Measurements from ENCODE around the gene CELF5. TPM values are rescaled to one million over a fixed set of nuclear protein-coding genes. Genes with fewer than 3 reads are reported as not detected.
A peak's percentile ranks its signal among the peaks of the same experiment; 100 is the strongest.
"Not testable (repeated sequence)": the region's sequence is repeated elsewhere in the genome, so short reads cannot be mapped to it uniquely, and the experiment has no call there.

CELF5 gene
- polyA plus RNA-seq, 4 donors: 0.53 to 0.70 (median 0.54) TPM; not detected in 1

GRCh38 chr19:3188627-3189596 is 35.5 kb upstream of the CELF5 start:
- Histone ChIP-seq H3K4me3 (ENCODE audit: low read depth in 1 of 3, low read length in 3 of 3) (peak overlapping the region in 2 of 3 donors; percentile 6 to 96), H3K27ac (ENCODE audit: low read depth in 1 of 3, low read length in 2 of 3) (peak overlapping the region; percentile 77 to 99 (median 96)), H3K27me3 (ENCODE audit: control insufficient read depth in 3 of 3, insufficient read depth in 3 of 3, low read length in 3 of 3) (no peaks in the 10 kb centered on the region), H3K9me3 (ENCODE audit: control insufficient read depth in 2 of 2, insufficient read depth in 1 of 2, low read depth in 1 of 2, low read length in 1 of 2) (no peaks in the 10 kb centered on the region), H3K4me1 (ENCODE audit: control insufficient read depth in 3 of 3, insufficient read depth in 2 of 3, low read depth in 1 of 3, low read length in 2 of 3) (peaks cover 2 to 36% (median 2%) of the 10 kb centered on the region in 3 donors), H3K36me3 (ENCODE audit: control insufficient read depth in 3 of 3, insufficient read depth in 2 of 3, low read depth in 1 of 3, low read length in 3 of 3) (peaks cover 4 to 64% (median 6%) of the 10 kb centered on the region in 3 donors)
- FAIRE-seq: no peak
- WGBS, 3 donors: 14 to 65% (median 33%) methylated on average over 35 of the region's 35 CpGs
- DNase-seq: peak; percentile 84 to 98

GRCh38 chr19:3189702-3190469 is 34.6 kb upstream of the CELF5 start:
- no peak for FAIRE-seq
- Histone ChIP-seq H3K4me1 (ENCODE audit: control insufficient read depth in 3 of 3, insufficient read depth in 2 of 3, low read depth in 1 of 3, low read length in 2 of 3) (peaks cover 2 to 34% (median 2%) of the 10 kb centered on the region in 3 donors), H3K36me3 (ENCODE audit: control insufficient read depth in 3 of 3, insufficient read depth in 2 of 3, low read depth in 1 of 3, low read length in 3 of 3) (peaks cover 4 to 73% (median 6%) of the 10 kb centered on the region in 3 donors), H3K4me3 (ENCODE audit: low read depth in 1 of 3, low read length in 3 of 3) (no peak overlapping the region), H3K27me3 (ENCODE audit: control insufficient read depth in 3 of 3, insufficient read depth in 3 of 3, low read length in 3 of 3) (no peaks in the 10 kb centered on the region), H3K27ac (ENCODE audit: low read depth in 1 of 3, low read length in 2 of 3) (peak overlapping the region; percentile 77 to 99 (median 96)), H3K9me3 (ENCODE audit: control insufficient read depth in 2 of 2, insufficient read depth in 1 of 2, low read depth in 1 of 2, low read length in 1 of 2) (no peaks in the 10 kb centered on the region)
- 36 to 79% (median 45%) methylated on average over 24 to 28 of the region's 28 CpGs for WGBS, 3 donors
- peak in 1 of 2 donors; percentile 75 for DNase-seq

- Histone ChIP-seq H3K9me3 (ENCODE audit: control insufficient read depth in 2 of 2, insufficient read depth in 1 of 2, low read depth in 1 of 2, low read length in 1 of 2) (no peaks in the 10 kb centered on the region), H3K27ac (ENCODE audit: low read depth in 1 of 3, low read length in 2 of 3) (no peak overlapping the region), H3K36me3 (ENCODE audit: control insufficient read depth in 3 of 3, insufficient read depth in 2 of 3, low read depth in 1 of 3, low read length in 3 of 3) (peaks cover 4 to 75% (median 6%) of the 10 kb centered on the region in 3 donors), H3K4me3 (ENCODE audit: low read depth in 1 of 3, low read length in 3 of 3) (no peak overlapping the region), H3K27me3 (ENCODE audit: control insufficient read depth in 3 of 3, insufficient read depth in 3 of 3, low read length in 3 of 3) (no peaks in the 10 kb centered on the region), H3K4me1 (ENCODE audit: control insufficient read depth in 3 of 3, insufficient read depth in 2 of 3, low read depth in 1 of 3, low read length in 2 of 3) (peaks cover 2 to 33% (median 2%) of the 10 kb centered on the region in 3 donors)
- FAIRE-seq (no peak), DNase-seq (no peak)
- WGBS, 3 donors: 91 to 95% (median 94%) methylated on average over 13 to 18 of the region's 18 CpGs
These were observed 34.0 kb upstream of the CELF5 start for GRCh38 chr19:3190470-3190770.

- DNase-seq (no peak), FAIRE-seq (no peak)
- peaks cover 4 to 83% (median 6%) of the 10 kb centered on the region in 3 donors for H3K36me3 ChIP-seq (ENCODE audit: control insufficient read depth in 3 of 3, insufficient read depth in 2 of 3, low read depth in 1 of 3, low read length in 3 of 3)
- H3K4me3 ChIP-seq (ENCODE audit: low read depth in 1 of 3, low read length in 3 of 3): no peak overlapping the region
- no peaks in the 10 kb centered on the region for H3K27me3 ChIP-seq (ENCODE audit: control insufficient read depth in 3 of 3, insufficient read depth in 3 of 3, low read length in 3 of 3)
- H3K27ac ChIP-seq (ENCODE audit: low read depth in 1 of 3, low read length in 2 of 3): no peak overlapping the region
- no peaks in the 10 kb centered on the region for H3K9me3 ChIP-seq (ENCODE audit: control insufficient read depth in 2 of 2, insufficient read depth in 1 of 2, low read depth in 1 of 2, low read length in 1 of 2)
- WGBS, 3 donors: 92 to 94% (median 92%) methylated on average over 44 to 46 of the region's 46 CpGs
- peaks cover 2 to 33% (median 2%) of the 10 kb centered on the region in 3 donors for H3K4me1 ChIP-seq (ENCODE audit: control insufficient read depth in 3 of 3, insufficient read depth in 2 of 3, low read depth in 1 of 3, low read length in 2 of 3)
These were observed 33.3 kb upstream of the CELF5 start for GRCh38 chr19:3190921-3191805.

- H3K9me3 ChIP-seq (ENCODE audit: control insufficient read depth in 2 of 2, insufficient read depth in 1 of 2, low read depth in 1 of 2, low read length in 1 of 2); H3K27ac ChIP-seq (ENCODE audit: low read depth in 1 of 3, low read length in 2 of 3); FAIRE-seq; H3K27me3 ChIP-seq (ENCODE audit: control insufficient read depth in 3 of 3, insufficient read depth in 3 of 3, low read length in 3 of 3); H3K4me3 ChIP-seq (ENCODE audit: low read depth in 1 of 3, low read length in 3 of 3); DNase-seq: not testable (repeated sequence)
- Histone ChIP-seq H3K4me1 (ENCODE audit: control insufficient read depth in 3 of 3, insufficient read depth in 2 of 3, low read depth in 1 of 3, low read length in 2 of 3) (peaks cover 2 to 31% (median 2%) of the 10 kb centered on the region in 3 donors), H3K36me3 (ENCODE audit: control insufficient read depth in 3 of 3, insufficient read depth in 2 of 3, low read depth in 1 of 3, low read length in 3 of 3) (peaks cover 4 to 89% (median 6%) of the 10 kb centered on the region in 3 donors)
- 86 to 94% (median 92%) methylated on average over 12 of the region's 12 CpGs for WGBS, 3 donors
These were observed 32.7 kb upstream of the CELF5 start for GRCh38 chr19:3191806-3192104.

- H3K27me3 ChIP-seq (ENCODE audit: control insufficient read depth in 3 of 3, insufficient read depth in 3 of 3, low read length in 3 of 3): no peaks in the 10 kb centered on the region
- H3K27ac ChIP-seq (ENCODE audit: low read depth in 1 of 3, low read length in 2 of 3): no peak overlapping the region
- DNase-seq (no peak), FAIRE-seq (no peak)
- 93 to 96% (median 94%) methylated on average over 28 to 32 of the region's 32 CpGs for WGBS, 3 donors
- no peaks in the 10 kb centered on the region for H3K9me3 ChIP-seq (ENCODE audit: control insufficient read depth in 2 of 2, insufficient read depth in 1 of 2, low read depth in 1 of 2, low read length in 1 of 2)
- H3K4me3 ChIP-seq (ENCODE audit: low read depth in 1 of 3, low read length in 3 of 3): no peak overlapping the region
- peaks cover 4 to 90% (median 6%) of the 10 kb centered on the region in 3 donors for H3K36me3 ChIP-seq (ENCODE audit: control insufficient read depth in 3 of 3, insufficient read depth in 2 of 3, low read depth in 1 of 3, low read length in 3 of 3)
- H3K4me1 ChIP-seq (ENCODE audit: control insufficient read depth in 3 of 3, insufficient read depth in 2 of 3, low read depth in 1 of 3, low read length in 2 of 3): peaks cover 0 to 27% (median 2%) of the 10 kb centered on the region in 3 donors
These were observed 32.2 kb upstream of the CELF5 start for GRCh38 chr19:3192228-3192635.

GRCh38 chr19:3192684-3193083 is 31.8 kb upstream of the CELF5 start:
- WGBS, 3 donors: 88 to 93% (median 90%) methylated on average over 13 to 14 of the region's 14 CpGs
- Histone ChIP-seq H3K36me3 (ENCODE audit: control insufficient read depth in 3 of 3, insufficient read depth in 2 of 3, low read depth in 1 of 3, low read length in 3 of 3) (peaks cover 4 to 88% (median 6%) of the 10 kb centered on the region in 3 donors), H3K9me3 (ENCODE audit: control insufficient read depth in 2 of 2, insufficient read depth in 1 of 2, low read depth in 1 of 2, low read length in 1 of 2) (no peaks in the 10 kb centered on the region), H3K27me3 (ENCODE audit: control insufficient read depth in 3 of 3, insufficient read depth in 3 of 3, low read length in 3 of 3) (no peaks in the 10 kb centered on the region), H3K4me3 (ENCODE audit: low read depth in 1 of 3, low read length in 3 of 3) (no peak overlapping the region), H3K27ac (ENCODE audit: low read depth in 1 of 3, low read length in 2 of 3) (no peak overlapping the region), H3K4me1 (ENCODE audit: control insufficient read depth in 3 of 3, insufficient read depth in 2 of 3, low read depth in 1 of 3, low read length in 2 of 3) (peaks cover 0 to 22% (median 0%) of the 10 kb centered on the region in 3 donors)
- FAIRE-seq (no peak), DNase-seq (no peak)
